Activated CD8-positive, alpha-beta memory T cell treated with anti-CD3 and anti-CD28 coated beads, Interleukin-2, amount 50 U/mL, for 4 hours (primary cell): Measurements from ENCODE around the gene PDE10A.

ENCODE experiments used
- DNase-seq: peaks from one replicate; pipeline ENCODE4 v3.0.0-alpha.2; 2020

PDE10A gene

GRCh38 chr6:165662749-165663376 lies at the start of gene PDE10A:
Gene PDE10A (minus strand): TSS chr6:165663241. CDS start chr6:165662811, 430 bp downstream.
- DNase-seq: no peak

DNA sequence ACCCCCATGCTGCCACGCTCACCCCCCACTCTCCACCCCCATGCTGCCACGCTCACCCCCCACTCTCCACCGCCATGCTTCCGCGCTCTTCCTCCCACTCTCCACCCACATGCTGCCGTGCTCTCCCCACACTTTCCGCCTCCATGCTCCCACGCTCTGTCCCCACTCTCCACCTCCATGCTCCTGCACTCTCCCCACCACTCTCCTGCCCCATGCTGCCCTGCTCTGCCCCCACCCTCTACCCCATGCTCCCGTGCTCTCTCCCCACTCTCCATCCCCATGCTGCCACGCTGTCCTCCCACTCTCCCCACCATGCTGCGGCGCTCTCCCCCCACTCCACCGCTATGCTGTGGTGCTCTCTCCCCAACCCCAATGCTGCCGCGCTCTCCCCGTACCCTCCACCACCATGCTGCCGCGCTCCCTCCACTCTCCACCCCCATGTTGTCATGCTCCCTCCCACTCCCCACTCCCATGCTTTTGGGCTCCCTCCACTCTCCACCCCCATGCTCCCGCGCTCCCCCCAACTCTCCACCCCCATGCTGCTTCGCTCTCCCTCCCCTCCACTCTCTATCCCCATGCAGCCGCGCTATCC lies 46.0 kb upstream of the PDE10A start:
- no peak for DNase-seq

- no peak for DNase-seq
Observed at GRCh38 chr6:165707067-165707853, 44.2 kb upstream of the PDE10A start.

DNA sequence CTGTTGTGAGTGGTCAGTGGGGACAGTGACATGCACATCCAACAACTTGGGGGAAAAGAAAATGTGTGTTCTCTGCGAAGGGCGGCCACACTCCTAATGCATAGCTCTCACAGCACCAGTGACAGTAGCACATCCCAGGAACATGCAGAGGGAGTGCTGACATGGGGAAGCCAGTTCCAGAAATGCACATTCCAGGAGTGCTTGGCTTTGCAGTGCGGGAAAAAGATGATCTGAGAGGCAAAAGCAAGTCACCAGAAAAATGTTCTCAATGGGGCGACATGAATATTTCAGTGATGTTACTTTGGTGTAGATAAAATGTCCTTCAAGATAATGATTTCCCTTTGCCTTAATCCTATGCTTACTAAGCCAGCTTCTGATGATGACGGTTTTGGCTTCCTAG lies 42.9 kb upstream of the PDE10A start:
- no peak for DNase-seq

- no peak for DNase-seq
Observed at GRCh38 chr6:165704045-165704748, 41.2 kb upstream of the PDE10A start.

GRCh38 chr6:165702669-165703068 lies 39.6 kb upstream of the PDE10A start:
- DNase-seq: no peak

DNA sequence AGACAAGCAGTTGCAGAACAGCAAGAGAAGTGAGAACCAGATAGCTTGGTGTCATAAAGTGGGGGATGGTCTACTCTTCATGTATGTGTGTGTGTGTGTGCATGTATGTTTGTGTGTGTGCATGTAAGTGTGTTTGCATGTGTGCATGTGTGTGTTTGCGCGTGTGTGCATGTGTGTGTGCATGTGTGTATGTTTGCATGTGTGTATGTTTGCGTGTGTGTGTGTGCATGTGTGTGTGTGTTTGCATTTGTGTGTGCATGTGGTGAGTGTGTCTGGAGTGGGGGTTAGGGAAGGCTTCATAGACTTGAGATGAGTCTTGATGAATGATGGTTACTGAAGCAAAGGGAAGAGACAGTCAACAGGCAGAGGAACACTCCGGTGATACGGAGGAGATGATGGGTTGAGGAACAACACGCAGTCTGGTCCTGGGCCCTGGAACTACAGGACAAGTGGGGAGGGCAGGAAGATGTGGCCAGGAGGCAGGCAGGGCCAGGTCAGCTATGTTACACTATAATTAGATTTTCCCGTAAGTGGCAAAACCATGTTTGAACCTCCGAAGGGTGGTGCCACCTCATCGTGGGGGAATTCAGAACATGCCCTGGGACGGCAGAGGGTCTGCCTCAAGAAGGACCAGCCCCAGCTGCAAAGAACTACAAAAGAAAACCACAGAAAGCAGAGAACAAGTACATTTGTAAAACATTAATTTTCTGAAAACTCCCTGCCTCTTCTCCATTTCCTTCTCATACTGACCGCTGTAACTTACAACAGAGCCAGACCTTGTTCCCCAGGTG lies 38.7 kb upstream of the PDE10A start:
- no peak for DNase-seq

DNA sequence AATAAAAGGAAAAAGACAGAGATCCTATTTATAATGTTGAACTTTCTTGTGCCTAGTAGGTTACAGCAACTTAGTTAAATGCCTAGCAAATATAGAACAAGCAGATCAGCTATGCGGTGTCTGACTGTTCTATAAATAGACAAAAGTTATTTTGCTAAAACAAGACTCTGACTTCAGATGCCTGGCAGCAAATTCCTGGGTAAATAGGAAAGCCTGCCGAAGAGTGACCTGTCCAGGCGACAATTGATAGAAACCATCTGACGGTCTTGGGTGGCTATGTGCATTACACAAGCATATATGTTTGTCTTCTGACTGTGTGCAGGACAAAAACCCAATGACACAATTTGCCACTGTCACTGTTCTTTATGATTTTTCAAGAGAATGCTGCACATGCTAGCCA lies 38.0 kb upstream of the PDE10A start:
- DNase-seq: no peak

- DNase-seq: no peak
Observed at GRCh38 chr6:165698868-165699267, 35.8 kb upstream of the PDE10A start.

GRCh38 chr6:165697171-165697570 lies 34.1 kb upstream of the PDE10A start:
- no peak for DNase-seq

GRCh38 chr6:165695722-165696515 lies 32.9 kb upstream of the PDE10A start:
- no peak for DNase-seq

- DNase-seq: no peak
Observed at GRCh38 chr6:165694296-165694695, 31.3 kb upstream of the PDE10A start.

DNA sequence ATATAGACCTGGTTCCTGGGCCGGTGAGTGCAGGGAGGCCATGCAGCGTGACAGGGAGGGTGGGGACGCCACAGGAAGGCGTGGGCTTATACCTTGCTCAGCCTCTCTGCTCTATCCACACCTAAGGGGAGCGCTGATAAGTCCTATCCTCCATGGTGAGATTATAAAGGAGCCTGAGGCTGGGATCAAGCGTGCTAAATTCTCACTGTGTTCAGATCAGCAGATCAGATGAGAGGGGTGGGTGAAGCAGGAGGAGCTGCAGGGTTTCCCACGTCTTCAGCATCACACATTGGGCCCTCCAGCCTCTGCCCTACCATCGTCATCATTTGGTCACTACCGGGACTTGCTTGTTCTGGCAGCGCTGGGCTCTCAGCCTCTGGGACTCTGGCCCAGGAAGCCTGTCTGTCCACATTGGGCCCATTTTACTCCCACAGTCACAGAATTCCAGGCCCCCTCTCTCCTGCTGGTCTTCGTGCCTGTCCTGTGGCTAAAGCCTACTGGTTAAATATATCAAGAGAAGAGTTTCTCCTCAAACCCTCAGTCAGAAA lies 29.1 kb upstream of the PDE10A start:
- no peak for DNase-seq

DNA sequence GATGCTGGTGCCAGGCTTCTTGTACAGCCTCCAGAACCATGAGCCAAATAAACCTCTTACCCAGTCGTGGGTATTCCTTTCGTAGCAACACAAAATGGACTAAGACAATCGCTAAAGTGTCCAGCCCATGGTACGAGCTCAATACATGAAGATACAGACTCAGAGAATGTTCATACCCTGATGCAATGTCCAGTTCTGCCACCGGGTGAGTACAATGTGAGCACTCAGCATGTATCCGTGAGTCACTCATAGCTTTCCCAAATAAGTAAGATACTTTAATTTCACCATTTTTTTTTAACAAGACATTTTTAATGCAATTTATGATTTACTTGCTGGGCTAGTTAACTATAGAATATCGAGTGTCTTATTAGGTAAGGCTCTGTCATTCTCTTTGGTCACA lies 26.7 kb upstream of the PDE10A start:
- no peak for DNase-seq

GRCh38 chr6:165686596-165687365 lies 23.7 kb upstream of the PDE10A start:
- no peak for DNase-seq

GRCh38 chr6:165685302-165685701 lies 22.3 kb upstream of the PDE10A start:
- no peak for DNase-seq

- no peak for DNase-seq
Observed at GRCh38 chr6:165684333-165684732, 21.3 kb upstream of the PDE10A start.

GRCh38 chr6:165680975-165681374 lies 17.9 kb upstream of the PDE10A start:
- no peak for DNase-seq

DNA sequence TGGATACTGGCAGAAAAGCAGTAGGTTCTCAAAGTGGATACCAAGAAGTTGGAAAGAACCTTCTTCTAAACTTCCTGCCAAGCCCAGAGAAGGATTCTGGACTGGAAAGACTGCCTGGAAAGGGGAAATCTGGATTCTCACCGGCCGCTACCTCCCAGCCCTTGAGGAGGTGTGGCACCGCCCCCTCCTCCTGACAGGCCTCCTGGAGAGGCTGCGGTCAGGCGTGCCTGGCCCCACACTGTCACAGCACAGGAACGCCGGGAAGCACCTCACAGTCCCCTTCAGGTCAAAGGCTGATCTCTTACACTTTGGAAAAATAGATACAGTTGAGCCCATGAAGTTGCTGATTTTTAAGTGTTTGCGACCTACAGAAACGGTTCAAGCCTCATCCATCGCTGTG lies 16.3 kb upstream of the PDE10A start:
- DNase-seq: no peak

DNA sequence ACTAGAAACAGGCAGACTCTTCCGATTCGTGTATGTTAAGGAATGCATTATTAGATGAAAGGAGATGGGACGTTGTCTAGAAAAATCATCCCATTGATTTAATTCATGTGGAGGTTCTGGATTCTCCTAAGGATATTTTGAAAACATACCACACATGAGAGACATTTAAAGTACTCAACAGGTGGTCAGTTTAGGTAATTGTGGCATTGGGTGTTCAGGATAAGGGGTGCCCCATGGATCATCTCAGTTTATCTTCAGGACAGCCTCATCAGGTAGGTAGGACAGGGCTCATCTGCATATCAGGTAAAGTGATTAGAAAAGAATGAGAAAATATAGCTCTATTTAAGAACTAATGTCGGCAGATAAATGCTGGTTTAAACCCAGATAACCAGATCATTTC lies 15.9 kb upstream of the PDE10A start:
- no peak for DNase-seq

GRCh38 chr6:165678429-165678828 lies 15.4 kb upstream of the PDE10A start:
- DNase-seq: no peak
